ENCODE measurements around the gene WFIKKN1.

Gene WFIKKN1

GRCh38 chr16:621526-622105, 9.2 kb upstream of the WFIKKN1 start:
- TF ChIP-seq CSDC2 (CRISPR knock-in tag; IDR thresholded peaks at IDR 0.05) = no peak
- no peak for TF ChIP-seq ZNF565 (CRISPR knock-in tag; conservative IDR thresholded peaks at IDR 0.05; ENCODE audit: low read depth)
- TF ChIP-seq ISL1 (CRISPR knock-in tag; IDR thresholded peaks at IDR 0.05) = no peak
- TF ChIP-seq PATZ1 (CRISPR knock-in tag; IDR thresholded peaks at IDR 0.05; ENCODE audit: borderline replicate concordance) = no peak
- TF ChIP-seq GLIS3 (CRISPR knock-in tag; IDR thresholded peaks at IDR 0.05) = no peak
- TF ChIP-seq BACH2 (CRISPR knock-in tag; IDR thresholded peaks at IDR 0.05; ENCODE audit: borderline replicate concordance) = no peak
- no peak for TF ChIP-seq ZNF70 (CRISPR knock-in tag; IDR thresholded peaks at IDR 0.05)
- no peak for TF ChIP-seq PPARA (CRISPR knock-in tag; IDR thresholded peaks at IDR 0.05; ENCODE audit: borderline replicate concordance)
- TF ChIP-seq ESRRG (CRISPR knock-in tag; IDR thresholded peaks at IDR 0.05) = no peak
- no peak for TF ChIP-seq ZFP30 (CRISPR knock-in tag; IDR thresholded peaks at IDR 0.05)
- TF ChIP-seq, protein P1, sequence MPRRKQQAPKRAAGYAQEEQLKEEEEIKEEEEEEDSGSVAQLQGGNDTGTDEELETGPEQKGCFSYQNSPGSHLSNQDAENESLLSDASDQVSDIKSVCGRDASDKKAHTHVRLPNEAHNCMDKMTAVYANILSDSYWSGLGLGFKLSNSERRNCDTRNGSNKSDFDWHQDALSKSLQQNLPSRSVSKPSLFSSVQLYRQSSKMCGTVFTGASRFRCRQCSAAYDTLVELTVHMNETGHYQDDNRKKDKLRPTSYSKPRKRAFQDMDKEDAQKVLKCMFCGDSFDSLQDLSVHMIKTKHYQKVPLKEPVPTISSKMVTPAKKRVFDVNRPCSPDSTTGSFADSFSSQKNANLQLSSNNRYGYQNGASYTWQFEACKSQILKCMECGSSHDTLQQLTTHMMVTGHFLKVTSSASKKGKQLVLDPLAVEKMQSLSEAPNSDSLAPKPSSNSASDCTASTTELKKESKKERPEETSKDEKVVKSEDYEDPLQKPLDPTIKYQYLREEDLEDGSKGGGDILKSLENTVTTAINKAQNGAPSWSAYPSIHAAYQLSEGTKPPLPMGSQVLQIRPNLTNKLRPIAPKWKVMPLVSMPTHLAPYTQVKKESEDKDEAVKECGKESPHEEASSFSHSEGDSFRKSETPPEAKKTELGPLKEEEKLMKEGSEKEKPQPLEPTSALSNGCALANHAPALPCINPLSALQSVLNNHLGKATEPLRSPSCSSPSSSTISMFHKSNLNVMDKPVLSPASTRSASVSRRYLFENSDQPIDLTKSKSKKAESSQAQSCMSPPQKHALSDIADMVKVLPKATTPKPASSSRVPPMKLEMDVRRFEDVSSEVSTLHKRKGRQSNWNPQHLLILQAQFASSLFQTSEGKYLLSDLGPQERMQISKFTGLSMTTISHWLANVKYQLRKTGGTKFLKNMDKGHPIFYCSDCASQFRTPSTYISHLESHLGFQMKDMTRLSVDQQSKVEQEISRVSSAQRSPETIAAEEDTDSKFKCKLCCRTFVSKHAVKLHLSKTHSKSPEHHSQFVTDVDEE (CRISPR knock-in tag; IDR thresholded peaks at IDR 0.05) = no peak
- no peak for TF ChIP-seq TOX (CRISPR knock-in tag; IDR thresholded peaks at IDR 0.05; ENCODE audit: borderline replicate concordance)
- TF ChIP-seq ARNTL (CRISPR knock-in tag; IDR thresholded peaks at IDR 0.05; ENCODE audit: borderline replicate concordance, low read depth) = no peak
- TF ChIP-seq ZNF8 (CRISPR knock-in tag; IDR thresholded peaks at IDR 0.05) = no peak
- TF ChIP-seq, protein P2, sequence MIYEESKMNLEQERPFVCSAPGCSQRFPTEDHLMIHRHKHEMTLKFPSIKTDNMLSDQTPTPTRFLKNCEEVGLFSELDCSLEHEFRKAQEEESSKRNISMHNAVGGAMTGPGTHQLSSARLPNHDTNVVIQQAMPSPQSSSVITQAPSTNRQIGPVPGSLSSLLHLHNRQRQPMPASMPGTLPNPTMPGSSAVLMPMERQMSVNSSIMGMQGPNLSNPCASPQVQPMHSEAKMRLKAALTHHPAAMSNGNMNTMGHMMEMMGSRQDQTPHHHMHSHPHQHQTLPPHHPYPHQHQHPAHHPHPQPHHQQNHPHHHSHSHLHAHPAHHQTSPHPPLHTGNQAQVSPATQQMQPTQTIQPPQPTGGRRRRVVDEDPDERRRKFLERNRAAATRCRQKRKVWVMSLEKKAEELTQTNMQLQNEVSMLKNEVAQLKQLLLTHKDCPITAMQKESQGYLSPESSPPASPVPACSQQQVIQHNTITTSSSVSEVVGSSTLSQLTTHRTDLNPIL (CRISPR knock-in tag; IDR thresholded peaks at IDR 0.05; ENCODE audit: low read depth) = no peak
- no peak for TF ChIP-seq RARB (CRISPR knock-in tag; IDR thresholded peaks at IDR 0.05)
- TF ChIP-seq, protein P3, sequence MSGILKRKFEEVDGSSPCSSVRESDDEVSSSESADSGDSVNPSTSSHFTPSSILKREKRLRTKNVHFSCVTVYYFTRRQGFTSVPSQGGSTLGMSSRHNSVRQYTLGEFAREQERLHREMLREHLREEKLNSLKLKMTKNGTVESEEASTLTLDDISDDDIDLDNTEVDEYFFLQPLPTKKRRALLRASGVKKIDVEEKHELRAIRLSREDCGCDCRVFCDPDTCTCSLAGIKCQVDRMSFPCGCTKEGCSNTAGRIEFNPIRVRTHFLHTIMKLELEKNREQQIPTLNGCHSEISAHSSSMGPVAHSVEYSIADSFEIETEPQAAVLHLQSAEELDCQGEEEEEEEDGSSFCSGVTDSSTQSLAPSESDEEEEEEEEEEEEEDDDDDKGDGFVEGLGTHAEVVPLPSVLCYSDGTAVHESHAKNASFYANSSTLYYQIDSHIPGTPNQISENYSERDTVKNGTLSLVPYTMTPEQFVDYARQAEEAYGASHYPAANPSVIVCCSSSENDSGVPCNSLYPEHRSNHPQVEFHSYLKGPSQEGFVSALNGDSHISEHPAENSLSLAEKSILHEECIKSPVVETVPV (CRISPR knock-in tag; IDR thresholded peaks at IDR 0.05) = no peak
- no peak for TF ChIP-seq SNAI2 (CRISPR knock-in tag; IDR thresholded peaks at IDR 0.05)
- TF ChIP-seq OSR1 (CRISPR knock-in tag; IDR thresholded peaks at IDR 0.05) = no peak
- TF ChIP-seq TCF4 (CRISPR knock-in tag; IDR thresholded peaks at IDR 0.05; ENCODE audit: borderline replicate concordance) = no peak
- no peak for ATAC-seq

DNA sequence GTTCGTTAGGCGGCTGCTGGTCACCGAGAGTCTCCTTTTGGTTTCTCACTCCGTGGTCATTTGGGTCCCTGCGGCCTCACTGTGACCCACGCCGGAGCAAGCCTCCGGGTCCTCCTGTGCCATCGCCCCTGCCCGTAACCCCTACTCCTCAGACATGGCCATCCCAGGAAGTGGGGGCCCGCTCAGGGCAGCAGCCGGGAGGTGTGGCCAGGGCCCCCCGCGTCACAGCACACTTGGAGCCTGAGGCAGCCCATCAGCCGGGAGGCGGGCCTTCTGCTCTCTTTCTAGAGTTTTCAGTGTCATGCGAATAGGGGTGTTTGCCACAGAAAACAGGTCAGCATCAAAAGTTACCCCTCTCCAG, 7.9 kb upstream of the WFIKKN1 start:
- TF ChIP-seq SNAI2 (CRISPR knock-in tag; IDR thresholded peaks at IDR 0.05) (no peak), PATZ1 (CRISPR knock-in tag; IDR thresholded peaks at IDR 0.05; ENCODE audit: borderline replicate concordance) (no peak), CSDC2 (CRISPR knock-in tag; IDR thresholded peaks at IDR 0.05) (no peak), ZNF8 (CRISPR knock-in tag; IDR thresholded peaks at IDR 0.05) (no peak), TCF4 (CRISPR knock-in tag; IDR thresholded peaks at IDR 0.05; ENCODE audit: borderline replicate concordance) (no peak), PPARA (CRISPR knock-in tag; IDR thresholded peaks at IDR 0.05; ENCODE audit: borderline replicate concordance) (no peak), POU6F1 (CRISPR knock-in tag; IDR thresholded peaks at IDR 0.05; ENCODE audit: borderline replicate concordance, low read depth) (no peak), ZNF565 (CRISPR knock-in tag; conservative IDR thresholded peaks at IDR 0.05; ENCODE audit: low read depth) (no peak), OSR1 (CRISPR knock-in tag; IDR thresholded peaks at IDR 0.05) (no peak), BACH2 (CRISPR knock-in tag; IDR thresholded peaks at IDR 0.05; ENCODE audit: borderline replicate concordance) (no peak), ARNTL (CRISPR knock-in tag; IDR thresholded peaks at IDR 0.05; ENCODE audit: borderline replicate concordance, low read depth) (no peak)
- TF ChIP-seq, protein P2 (CRISPR knock-in tag; IDR thresholded peaks at IDR 0.05; ENCODE audit: low read depth) = no peak
- ATAC-seq = no peak

All from SK-N-SH treated with all-trans-retinoic acid at 6 μM for 48 hours (cell line).